CD4-positive, alpha-beta T cell treated with Interleukin-1 beta for 1 hour (primary cell): ENCODE results near the gene TEC.

ENCODE experiments used
- DNase-seq, 2 donors: peaks; one replicate each; pipeline ENCODE4 v3.0.0-alpha.2; 2020 to 2022

TEC gene

DNA sequence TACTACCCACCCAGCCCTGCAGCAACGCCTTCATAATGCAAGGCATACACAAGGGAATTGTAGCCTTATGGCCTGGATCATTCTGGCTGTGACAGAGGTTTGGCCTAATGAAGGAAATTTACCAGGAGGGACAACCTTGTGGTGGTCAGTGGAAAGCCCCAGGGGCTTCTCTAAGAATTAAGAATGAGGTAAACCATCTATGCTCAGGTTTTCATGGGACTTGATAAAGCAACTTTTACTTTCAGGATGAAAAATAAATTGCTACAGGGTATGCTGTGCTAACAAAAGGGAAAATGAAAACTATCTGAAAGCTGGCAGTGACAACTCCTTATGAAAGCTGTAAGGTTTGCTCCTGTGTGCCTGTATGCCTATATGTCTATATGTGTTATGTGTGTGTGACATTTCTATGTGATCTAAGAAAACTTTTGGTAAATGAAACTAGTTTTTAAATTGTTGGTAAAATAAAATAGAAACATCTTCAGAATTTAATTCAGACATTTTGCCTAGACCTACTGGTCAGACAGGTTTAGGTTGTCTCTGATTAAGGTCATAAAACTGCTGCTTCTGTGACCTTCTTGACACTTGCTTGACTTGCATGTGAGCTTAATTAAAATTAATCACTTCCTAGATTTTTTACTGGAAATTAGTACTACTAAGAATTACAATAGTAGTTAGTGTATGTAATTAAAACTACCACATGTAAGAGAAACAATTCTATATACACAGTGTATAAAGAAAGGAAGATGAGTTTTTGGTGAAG lies 115.7 kb downstream of the TEC start:
- DNase-seq, result no peak

- no peak for DNase-seq
Measured at GRCh38 chr4:48152259-48152658, 117.4 kb downstream of the TEC start.

- no peak for DNase-seq
Measured at GRCh38 chr4:48149827-48150370, 119.7 kb downstream of the TEC start.

DNA sequence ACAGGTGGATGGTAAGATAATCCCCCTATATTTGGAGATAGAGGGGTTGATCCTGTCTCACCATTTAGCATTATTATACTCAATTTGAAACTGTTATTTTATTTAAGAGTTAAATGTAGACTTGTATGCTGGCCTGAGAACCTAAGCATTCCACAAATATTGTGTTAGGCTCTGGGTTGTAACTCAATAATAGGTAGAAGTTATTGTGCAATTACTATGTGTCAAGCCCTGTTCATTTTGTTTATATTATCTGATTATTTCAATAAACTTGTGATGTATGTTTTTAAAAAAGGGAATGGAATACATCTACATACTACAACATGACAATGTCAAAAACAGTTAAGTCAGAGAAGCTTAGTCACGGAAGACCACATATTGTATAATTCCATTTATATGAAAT lies 122.0 kb downstream of the TEC start:
- DNase-seq, result no peak

DNA sequence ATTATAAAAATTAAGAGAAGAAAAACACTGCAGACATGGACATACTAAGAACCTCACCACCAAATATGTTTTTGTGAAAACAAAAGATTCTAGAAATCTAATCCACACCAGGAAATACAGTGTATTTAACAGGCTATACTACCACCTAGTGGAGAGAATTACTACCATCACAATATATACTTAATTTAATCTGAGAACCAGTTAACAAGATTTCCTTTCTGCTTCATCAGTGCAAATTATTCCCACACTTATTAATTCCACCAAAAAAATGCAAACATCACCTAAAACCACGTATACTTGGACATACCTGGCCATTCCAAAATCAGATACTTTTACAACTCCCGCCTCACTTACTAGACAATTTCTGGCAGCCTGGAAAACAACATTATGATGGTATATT lies 128.6 kb downstream of the TEC start:
- peak in 1 of 2 donors; percentile 64 for DNase-seq

GRCh38 chr4:48139691-48140090 lies 129.9 kb downstream of the TEC start:
- DNase-seq, result peak; percentile 15 to 22

- peak; percentile 48 to 71 for DNase-seq
Measured at GRCh38 chr4:48138936-48139335, 130.7 kb downstream of the TEC start.

DNA sequence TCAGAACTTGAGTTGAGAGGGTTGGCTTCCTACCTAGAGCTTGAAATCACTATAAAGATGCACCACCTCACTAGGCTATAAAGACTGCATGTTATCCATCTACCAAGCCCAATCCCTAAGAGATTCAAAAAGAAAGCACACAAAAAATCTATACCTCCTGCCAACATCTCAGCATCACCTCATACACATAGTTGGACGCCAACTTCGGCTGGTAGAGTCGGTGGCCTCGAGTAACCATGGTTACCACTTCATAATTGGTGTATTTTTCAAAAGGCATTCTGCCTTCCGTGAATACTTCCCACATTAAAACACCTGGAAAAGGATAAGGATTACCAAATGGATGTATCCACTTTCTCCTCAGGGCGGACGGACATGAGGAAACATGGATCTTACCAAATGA lies 131.1 kb downstream of the TEC start:
- DNase-seq, result no peak

- peak in 1 of 2 donors; percentile 19 for DNase-seq
Measured at GRCh38 chr4:48137846-48138245, 131.8 kb downstream of the TEC start.

GRCh38 chr4:48134081-48134480 lies 135.6 kb downstream of the TEC start, which contains the start of gene TXK:
Gene TXK (minus strand): TSS chr4:48134250. CDS start chr4:48134170, 80 bp downstream.
- DNase-seq, result peak in 1 of 2 donors; percentile 42

- DNase-seq, result no peak
Measured at GRCh38 chr4:48133669-48134068, 136.0 kb downstream of the TEC start.

GRCh38 chr4:48131736-48132135 lies 137.9 kb downstream of the TEC start:
- DNase-seq, result no peak

DNA sequence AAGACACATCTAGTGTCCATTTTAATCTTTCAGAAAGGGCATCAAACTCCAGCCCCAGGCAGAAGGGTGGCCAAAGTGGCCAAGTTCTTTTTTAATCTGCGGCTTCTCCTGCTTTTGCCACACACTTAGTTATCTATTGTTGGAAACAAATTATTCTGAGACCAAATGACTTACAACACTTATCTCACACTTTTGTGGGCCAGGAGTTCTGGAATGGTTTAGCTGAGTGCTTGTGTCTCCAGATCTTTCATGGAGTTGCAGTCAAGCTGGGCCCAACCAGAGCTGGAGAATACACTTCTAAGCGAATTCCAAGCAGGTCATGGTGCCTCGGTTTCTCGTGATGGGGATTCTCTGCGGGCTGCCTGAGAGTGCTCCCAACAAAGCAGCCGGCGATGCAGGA lies 139.5 kb downstream of the TEC start:
- no peak for DNase-seq

GRCh38 chr4:48129307-48130014 lies 140.2 kb downstream of the TEC start:
- DNase-seq, result peak; percentile 22 to 29

DNA sequence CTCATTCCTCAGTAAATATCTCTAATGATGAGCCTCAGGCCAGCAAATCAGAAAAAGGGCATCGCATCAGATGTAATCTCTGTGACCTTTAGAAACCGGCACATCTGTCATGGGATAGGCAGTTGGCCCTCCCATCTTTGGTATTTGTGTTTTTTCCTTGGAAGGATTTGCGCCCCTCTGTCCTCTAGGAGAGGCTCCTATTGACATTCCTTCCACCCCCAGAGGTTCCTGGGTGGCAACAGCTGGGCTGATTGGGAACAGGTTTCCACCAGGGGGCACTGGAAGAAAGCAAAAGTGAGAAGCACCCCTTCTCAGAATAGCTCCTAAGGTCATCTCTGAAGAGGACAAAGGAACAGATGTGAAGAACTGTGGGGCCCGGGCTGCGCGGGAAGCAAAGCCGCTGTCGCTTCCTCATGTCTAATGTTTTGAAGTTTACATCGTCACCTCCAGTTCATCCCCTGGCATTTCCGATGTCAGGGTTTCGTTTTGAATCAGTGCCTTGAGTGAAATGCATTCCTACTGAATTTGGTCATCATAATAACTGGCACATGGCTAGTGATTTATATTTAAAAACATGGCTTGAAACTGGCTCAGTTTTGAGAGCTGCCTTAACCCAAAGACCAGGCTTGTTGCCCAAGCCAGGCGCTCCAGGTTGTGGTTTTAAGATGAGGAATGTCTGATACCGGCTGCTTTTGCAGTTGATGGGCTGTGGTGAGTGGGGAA lies 141.8 kb downstream of the TEC start:
- peak; percentile 67 to 70 for DNase-seq

DNA sequence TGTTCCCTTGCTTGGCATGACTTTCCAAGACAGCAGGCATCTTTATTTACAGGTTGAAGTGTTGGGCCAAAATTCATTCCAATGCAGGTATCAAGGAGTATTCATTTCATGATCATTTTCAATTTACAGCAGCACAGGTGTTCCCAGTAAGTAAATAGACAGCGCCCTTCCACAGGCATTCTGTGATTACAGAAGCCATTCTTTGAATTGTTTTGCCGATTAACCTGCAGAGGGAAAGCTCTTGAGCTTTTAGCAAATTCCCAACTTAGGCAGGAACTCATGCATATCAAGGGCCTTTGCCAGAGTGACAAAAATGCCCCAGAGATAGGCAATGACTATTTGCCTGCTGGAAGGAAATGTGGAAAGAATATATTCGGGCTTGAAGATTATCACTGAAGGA lies 142.4 kb downstream of the TEC start:
- no peak for DNase-seq

GRCh38 chr4:48126621-48127020 lies 143.0 kb downstream of the TEC start:
- DNase-seq, result no peak

- DNase-seq, result no peak
Measured at GRCh38 chr4:48124870-48125269, 144.8 kb downstream of the TEC start.

GRCh38 chr4:48122756-48123155 lies 146.9 kb downstream of the TEC start:
- no peak for DNase-seq

- DNase-seq, result no peak
Measured at GRCh38 chr4:48121180-48121579, 148.5 kb downstream of the TEC start.

- DNase-seq, result no peak
Measured at GRCh38 chr4:48120132-48120531, 149.5 kb downstream of the TEC start.

GRCh38 chr4:48119646-48120045 lies 150.0 kb downstream of the TEC start:
- no peak for DNase-seq

DNA sequence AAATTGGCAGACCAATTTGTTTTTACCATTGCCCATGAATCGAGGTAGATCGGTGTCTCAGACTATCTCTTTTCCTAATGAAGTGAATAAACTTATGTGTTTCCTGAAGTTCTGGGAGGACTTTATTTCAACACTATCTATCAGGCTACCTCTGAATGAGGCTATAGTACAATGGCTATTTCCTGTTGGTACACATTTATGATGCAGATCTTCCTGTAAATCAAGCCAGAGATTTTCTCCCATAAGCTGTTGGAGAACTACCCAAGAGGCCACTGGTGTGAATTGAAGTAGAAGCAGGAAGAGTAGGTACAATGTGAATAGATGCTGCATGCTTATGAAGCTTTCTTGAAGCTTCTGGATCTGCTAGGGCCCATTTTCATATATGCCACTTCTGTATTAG lies 151.6 kb downstream of the TEC start:
- no peak for DNase-seq
